ENCODE data around the gene SOX6.

SOX6 gene

DNA sequence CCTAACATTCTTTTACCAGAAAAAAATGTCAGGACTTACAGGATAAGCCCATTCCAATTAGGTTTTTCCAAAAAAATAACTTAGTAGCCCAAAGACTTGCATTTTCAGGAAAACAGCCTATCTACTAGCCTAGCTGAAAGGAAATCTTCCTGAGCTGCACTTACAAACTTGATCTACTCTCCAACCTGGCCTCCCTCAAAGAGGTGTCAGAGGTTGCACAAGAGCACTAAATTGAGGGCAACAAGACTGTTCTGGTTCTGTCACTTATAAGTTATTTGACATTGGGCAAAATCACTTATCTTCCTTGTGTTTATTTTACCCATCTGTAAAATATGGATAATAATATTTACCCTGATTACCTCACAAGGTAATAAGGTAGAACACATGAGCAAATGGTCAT is 7.9 kb upstream of the SOX6 start:
- no peak for DNase-seq (ENCODE audit: low read depth in 2 of 2)

DNA sequence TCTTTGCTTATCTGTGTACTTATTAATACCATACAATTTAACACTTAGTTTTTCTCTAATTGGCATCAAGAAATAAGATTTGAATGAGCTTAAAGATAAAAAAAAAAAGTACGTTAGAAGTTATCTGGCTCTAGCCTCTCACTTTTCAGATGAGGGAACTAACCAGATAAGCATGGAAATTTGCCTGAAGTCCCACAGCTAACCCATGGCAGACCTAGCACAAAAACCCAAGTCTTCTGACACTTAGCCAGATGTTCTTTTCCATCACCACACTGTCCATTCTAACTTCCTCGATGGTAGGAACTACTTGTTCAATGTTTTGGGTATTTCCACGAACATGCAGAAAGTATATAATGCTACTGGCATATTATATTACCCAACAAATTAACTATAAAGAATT is 7.4 kb upstream of the SOX6 start:
- DNase-seq (ENCODE audit: low read depth in 2 of 2) = no peak

- DNase-seq (ENCODE audit: low read depth in 2 of 2) = no peak
Observed at GRCh38 chr11:16361108-16361865, 4.9 kb upstream of the SOX6 start.

- DNase-seq (ENCODE audit: low read depth in 2 of 2) = no peak
Observed at GRCh38 chr11:16359369-16359768, 3.0 kb upstream of the SOX6 start.

- DNase-seq (ENCODE audit: low read depth in 2 of 2) = no peak
Observed at GRCh38 chr11:16358726-16359125, 2.4 kb upstream of the SOX6 start.

- no peak for DNase-seq (ENCODE audit: low read depth in 2 of 2)
Observed at GRCh38 chr11:16357775-16358174, 1.4 kb upstream of the SOX6 start.

- DNase-seq (ENCODE audit: low read depth in 2 of 2) = no peak
Observed at GRCh38 chr11:16356761-16357393, 531 bp upstream of the SOX6 start.

DNA sequence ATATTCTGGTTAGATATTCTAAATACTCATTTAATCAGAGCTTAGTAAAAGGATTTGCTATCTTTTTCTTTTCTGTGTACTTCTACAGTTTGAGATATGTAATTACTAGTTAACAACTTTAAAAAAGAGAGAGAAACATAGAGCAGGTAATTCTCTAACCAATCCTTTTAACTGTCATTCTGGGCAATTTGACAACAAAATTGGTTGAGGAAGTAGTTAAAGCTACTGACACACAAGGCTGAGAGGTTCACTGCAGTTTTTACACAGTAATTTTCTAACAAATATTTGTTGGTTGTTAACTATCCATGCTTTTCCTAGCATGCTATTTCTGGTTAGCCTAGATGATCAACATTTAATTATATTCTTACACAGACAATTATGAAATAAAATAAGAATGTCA is 3.6 kb downstream of the SOX6 start:
- DNase-seq (ENCODE audit: low read depth in 2 of 2) = no peak

DNA sequence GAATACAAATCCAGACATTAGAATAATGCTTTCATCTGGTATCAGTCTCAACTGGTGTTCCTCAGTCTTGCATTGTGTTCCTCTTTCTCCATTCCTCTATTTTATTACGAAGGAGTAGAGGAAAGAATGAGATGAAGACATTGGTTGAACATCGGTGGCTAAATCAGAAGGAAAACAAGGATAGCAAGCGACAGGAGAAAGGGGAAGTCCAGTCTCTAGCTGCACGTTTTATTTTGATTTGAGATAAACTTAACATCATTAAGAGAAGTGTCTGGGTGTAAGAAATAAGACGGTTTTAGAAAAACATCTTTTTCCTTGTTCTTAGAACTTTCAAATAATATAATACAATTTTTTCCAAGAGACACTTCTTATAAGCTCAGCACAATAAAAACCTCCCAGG is 6.2 kb downstream of the SOX6 start:
- DNase-seq (ENCODE audit: low read depth in 2 of 2) = no peak

DNA sequence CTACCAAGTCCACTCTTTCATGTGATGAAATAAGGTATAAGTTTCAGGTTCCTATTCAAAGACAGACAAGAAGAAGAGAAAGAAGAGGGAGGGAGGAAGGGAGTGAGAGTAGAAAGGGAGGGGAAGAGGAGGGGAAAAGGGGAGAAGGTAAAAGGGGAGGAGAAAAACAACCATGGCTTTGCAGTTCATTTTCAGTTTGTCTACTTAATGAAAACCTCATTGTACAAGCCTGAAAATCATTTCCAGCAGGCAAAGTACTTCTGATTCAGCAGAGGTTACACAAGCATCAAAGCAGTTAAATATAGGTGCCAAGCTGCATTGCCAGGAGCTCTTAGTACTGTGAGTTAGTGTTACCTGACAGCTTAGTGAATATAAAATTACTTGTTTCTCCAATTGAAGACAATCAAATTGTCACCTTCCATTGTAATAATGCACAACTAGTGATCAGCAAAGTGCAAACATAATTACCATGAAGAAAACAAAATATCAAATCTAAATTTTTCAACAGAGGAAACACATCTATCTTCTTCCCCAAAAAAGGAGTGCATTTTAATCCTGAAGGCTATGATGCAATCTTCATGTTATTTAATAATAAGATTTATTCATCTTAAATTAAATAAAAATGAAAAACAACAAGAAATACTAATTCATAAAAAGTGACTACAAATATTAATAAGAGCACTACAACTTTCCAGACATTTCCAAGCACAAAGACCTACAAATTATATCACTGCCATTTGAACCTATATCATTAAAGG is 8.2 kb downstream of the SOX6 start:
- DNase-seq (ENCODE audit: low read depth in 2 of 2) = no peak

DNA sequence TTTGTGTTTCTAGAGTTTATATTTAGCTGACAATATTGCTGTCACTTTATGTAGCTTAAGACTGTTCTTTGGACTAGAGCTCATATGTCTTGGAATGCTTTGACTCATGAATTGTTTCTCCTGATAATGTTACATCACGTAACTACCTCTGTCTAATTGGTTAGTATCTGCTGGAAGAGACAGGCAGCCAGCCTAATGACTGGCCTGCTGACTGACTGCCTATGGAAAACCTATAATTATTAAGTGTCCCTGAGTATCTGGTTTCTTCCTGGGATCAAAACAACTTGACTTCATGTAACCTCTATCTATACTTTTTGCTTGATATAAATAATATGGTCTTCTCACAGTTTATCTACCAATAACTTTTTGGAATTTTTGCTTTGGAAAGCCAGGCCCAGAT is 9.4 kb downstream of the SOX6 start:
- DNase-seq (ENCODE audit: low read depth in 2 of 2) = no peak

DNA sequence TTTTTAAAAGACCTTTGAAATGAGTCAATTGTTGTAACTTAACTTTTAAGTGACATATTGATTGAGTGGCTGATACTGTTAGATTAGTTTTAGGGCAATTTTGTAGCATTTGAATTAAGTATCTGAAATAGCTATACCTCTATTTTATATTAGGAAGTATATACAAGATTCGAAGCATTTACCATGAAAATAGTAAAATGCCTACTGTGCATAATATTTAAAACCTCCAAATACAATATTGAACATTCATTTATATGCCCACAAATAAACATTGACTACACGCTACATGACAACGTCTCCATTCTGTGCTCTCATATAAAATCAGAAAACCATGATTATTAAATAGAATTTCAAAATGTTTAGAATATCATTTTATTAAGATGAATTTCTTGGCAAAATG is 14.5 kb downstream of the SOX6 start:
- no peak for DNase-seq (ENCODE audit: low read depth in 2 of 2)

DNA sequence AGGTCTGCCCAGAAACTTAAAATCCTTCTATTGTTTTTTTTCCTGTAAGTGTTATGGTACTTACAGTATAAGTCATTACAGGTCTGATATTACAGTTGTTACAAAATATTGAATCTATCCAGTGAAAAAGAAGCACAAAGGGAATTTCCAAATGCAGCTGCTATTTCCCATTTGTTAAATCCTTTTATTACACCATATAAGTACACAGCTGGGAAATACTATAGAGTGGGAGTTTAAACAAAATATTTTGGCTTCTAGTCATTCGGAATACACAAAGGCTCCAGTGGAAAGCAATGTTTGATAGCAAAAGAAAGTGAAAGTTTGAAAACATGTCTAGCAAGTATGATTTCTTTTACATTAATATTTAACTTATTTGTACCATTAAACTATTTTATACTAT is 18.0 kb downstream of the SOX6 start:
- no peak for DNase-seq (ENCODE audit: low read depth in 2 of 2)

DNA sequence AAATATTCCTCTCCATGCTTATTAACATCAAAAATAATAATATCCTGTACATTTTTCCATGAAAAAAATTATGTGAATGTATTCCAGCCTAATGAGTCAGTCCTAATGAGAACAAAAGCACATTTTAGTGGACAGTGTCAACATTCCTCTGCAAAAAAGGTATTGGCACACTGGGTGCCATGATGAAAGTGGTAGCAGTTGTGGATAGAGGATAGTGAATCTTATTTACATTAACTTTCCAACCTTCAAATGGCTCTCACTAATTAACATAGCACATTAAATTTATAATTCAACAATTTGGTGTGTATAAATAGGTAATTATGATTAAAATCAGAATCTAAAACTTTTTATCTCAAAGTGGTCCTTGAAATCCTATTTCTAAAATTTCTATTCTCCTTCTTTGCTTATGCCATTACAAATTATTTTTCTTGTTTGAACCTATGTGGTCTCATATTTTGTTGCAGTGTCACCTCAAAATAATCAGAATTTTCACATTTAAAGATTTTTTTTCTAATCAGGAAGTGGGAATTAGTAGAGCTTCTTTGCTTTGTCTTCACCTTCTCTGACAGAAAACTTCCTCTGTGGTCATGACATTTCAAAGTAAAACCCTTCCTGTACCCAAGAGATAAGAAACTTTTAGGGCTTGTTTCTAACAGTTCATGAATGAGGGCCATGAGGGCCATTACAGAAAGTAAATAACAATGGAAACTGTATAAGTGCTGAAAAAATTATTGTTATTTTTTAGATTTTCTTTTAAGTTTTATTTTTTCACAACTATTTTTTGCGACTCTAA is 18.7 kb downstream of the SOX6 start:
- DNase-seq (ENCODE audit: low read depth in 2 of 2) = no peak

- DNase-seq (ENCODE audit: low read depth in 2 of 2) = no peak
Observed at GRCh38 chr11:16336721-16337120, 19.6 kb downstream of the SOX6 start.

DNA sequence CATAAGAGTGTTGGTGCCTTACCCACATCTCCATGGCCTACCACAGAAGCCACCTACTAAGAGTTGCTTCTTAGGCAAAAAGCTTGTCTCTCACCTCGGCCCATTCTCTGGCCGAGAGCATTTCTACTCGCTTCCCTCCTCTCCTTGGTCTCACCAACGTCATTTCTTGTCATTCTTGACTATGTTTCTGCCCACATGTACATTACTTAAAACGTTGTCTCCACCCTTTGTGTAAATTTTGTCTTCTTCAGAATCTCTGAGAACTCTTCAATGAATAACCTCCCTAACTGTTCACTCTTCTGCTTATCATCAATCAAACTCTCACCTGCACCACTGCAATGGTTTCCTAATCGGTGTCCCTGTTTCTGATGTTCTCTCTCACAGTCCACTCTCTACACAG is 20.1 kb downstream of the SOX6 start:
- DNase-seq (ENCODE audit: low read depth in 2 of 2) = no peak

DNA sequence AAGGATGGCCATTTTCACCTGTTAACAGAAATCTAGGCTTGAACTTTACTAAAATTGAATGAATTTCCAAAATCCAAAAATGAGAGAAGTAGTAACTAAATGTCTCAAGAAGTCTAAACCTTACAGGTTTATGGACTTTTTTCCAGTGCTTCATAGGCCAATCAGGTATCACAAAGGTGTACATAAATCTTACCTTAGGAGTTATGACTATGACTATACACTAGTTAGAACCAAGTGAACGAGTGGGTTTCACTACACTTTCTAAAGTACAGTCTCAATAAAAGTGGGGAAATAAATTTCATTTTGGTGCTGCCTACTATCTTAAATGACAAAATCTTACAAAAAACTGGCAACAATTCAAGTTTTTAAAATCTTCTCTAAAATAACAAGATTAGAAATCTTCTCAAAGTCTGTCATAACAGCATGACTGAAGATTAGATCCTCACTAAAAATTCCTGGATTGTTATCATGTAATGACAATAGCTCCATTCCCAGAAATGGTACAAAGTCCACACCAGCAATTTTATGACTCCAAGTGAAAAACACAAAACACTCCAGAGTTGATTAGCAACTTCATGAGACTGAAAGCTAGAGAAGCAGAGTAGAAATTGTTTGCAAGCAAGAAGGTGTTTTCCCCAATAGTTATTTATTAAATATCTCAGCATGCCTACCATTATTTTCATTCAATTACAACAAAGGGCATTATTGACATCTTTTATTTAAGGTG is 20.9 kb downstream of the SOX6 start:
- no peak for DNase-seq (ENCODE audit: low read depth in 2 of 2)

DNA sequence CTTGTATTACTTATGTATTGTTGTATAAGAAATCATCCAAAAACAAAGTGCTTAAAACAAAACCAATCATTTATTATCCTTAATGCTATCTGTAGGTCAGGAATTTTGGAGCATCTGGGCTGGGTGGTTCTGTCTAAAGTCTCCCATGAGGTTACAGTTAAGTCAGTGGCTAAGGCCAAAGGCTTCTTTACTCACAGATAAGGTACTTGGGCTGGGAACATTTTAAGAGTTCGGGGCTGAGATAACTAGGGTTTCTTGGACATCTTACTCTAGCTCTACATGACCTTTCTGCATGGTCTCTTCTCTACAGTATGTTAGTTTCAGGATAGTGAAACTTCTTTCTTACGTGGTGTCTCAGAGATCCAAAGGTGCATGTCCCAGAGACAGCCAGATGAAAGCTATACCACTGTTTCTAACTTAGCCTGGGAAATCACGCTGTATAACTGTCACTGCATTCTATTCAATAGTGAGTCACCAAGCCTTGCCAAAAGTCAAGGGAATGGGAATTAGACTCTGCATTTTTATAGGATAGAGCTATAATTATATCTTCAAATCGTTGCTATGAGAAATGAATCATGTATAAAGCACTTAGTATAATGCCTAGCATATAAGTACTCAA is 29.6 kb downstream of the SOX6 start:
- DNase-seq (ENCODE audit: low read depth in 2 of 2) = no peak

DNA sequence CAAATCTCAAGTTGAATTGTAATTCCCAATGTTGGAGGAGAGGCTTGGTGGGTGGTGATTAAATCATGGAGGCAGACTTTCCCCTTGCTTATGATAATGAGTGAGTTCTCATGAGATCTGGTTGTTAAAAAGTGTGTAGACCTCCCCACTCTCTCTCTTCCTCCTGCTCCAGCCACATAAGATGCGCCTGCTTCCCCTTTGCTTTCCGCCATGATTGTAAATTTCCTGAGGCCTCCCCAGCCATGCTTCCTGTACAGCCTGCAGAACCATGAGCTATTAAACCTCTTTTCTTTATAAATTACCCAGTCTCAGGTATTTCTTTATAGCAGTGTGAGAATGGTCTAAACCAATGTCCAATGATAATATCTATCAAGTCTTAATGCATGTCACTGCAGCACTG is 34.2 kb downstream of the SOX6 start:
- no peak for DNase-seq (ENCODE audit: low read depth in 2 of 2)

DNA sequence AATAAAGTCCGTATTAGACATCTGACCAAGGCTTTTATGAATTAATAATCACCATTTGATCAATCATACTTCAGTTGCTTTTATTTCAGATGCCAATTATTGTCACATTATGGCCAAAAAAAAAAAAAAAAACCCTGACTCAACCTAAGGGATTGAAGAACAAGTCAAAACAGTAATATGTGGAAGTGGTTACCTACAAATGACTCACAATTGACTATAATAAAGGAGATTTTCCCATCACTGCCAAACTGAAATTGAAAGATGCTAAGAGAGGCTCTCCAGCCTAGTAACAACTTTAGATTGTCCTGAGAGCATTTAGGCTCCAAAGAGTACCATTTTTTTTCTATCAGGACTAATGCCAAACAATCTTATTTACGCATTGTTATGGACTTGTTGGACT is 35.2 kb downstream of the SOX6 start:
- no peak for DNase-seq (ENCODE audit: low read depth in 2 of 2)

DNA sequence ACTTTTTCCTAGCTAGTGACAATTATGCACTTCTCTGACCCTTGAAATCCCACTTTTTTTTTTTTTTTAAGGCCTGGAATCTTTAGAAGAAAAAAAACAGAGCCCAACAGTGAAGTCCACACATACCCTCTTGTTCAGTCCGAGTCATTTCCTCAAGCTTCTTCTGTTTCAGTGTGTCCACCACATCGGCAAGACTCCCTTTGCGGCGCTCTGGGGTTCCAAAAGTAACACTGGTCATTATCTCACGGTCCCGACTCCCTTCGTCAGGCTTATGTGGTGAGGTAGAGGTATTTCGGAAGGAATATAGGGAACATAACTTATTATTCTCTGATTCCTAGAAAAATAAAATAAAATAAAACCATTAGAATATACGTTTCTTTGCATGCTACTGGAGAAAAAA is 38.0 kb downstream of the SOX6 start:
- DNase-seq (ENCODE audit: low read depth in 2 of 2) = no peak
